ENCODE measurements around the gene PHLDB2. TPM values are rescaled to one million over a fixed set of nuclear protein-coding genes. Genes with fewer than 3 reads are reported as not detected.

Gene PHLDB2
- polyA plus RNA-seq, 1 donor (not counting 4 experiments of a cell fraction or from before 2014, with no cell fraction given): 150 TPM

DNA sequence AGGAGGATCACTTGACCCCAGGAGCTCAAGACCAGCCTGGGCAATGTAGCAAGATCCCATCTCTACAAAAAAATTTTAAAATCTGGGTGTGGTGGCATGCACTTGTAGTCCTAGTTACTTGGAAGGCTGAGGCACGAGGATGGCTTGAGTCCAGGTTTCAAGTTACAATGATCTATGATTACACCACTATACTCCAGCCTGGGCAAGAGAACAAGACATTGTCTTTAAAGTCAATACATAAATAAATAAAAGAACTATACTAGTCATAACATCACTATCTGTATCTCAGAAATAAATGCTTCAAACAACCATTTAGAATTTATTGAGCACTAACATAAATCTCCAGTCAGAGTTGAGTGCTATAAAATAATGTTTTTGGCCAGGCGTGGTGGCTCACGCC lies 8.5 kb upstream of the PHLDB2 start:
- dilution Hi-C loops (cut with MboI; ENCODE audit: extremely low pct_ligation_motif_present, low sequenced_read_pairs): no loop called here
- peak overlapping the region; percentile 24 for H3K27ac ChIP-seq (ENCODE audit: control insufficient read depth, insufficient read depth, low read length)

DNA sequence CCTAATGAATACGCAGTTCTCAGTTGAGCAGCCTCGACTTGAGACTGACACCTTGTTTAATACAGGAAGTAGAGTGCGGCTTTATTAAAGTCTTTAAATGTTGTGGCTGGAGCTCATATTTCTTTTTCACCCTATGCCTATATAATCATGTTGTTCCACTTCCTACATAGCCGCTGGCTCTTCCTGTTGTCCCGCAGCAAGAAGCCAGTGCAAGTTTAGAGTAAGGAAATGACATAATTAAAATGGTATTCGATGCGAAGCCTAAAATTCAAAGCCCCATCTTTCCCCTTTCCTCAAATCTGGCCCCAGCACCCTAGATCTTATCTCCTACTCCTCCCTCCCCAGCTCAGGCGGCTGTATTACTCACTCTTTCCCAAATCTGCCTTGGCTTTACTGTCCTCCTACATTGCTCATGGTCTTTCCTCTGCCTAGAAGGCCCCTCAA lies 7.5 kb upstream of the PHLDB2 start:
- no peaks in the 10 kb centered on the region for H3K36me3 ChIP-seq (ENCODE audit: control insufficient read depth in 2 of 2, extremely low read depth in 1 of 2, insufficient read depth in 2 of 2, low read length in 2 of 2)
- peak overlapping the region; percentile 29 for H3K4me2 ChIP-seq (ENCODE audit: control insufficient read depth, extremely low read depth, insufficient read depth, low read depth, low read length)
- dilution Hi-C loops (cut with MboI; ENCODE audit: extremely low pct_ligation_motif_present, low sequenced_read_pairs): no loop called here
- H3K9me3 ChIP-seq (ENCODE audit: control insufficient read depth, low read depth, low read length): no peaks in the 10 kb centered on the region
- DNase-seq (ENCODE audit: low read depth, low spot score): no peak
- no peaks in the 10 kb centered on the region for H3K27me3 ChIP-seq (ENCODE audit: control insufficient read depth, extremely low read depth, insufficient read depth, low read length)
- peaks cover 40% of the 10 kb centered on the region for H3K4me1 ChIP-seq (ENCODE audit: control insufficient read depth, extremely low read depth, insufficient read depth, low read length)
- no peaks in the 10 kb centered on the region for H4K20me1 ChIP-seq (ENCODE audit: control insufficient read depth, extremely low read depth, insufficient read depth, low read length)
- H3K9ac ChIP-seq (ENCODE audit: control insufficient read depth, extremely low read depth, insufficient read depth, low read length): peak overlapping the region; percentile 4
- no peaks in the 10 kb centered on the region for H3K9me1 ChIP-seq (ENCODE audit: control insufficient read depth, extremely low read depth, insufficient read depth, low read length)
- H3K79me2 ChIP-seq (ENCODE audit: control insufficient read depth, insufficient read depth, low read length): no peaks in the 10 kb centered on the region
- FAIRE-seq: peak; percentile 88
- no peak overlapping the region for H3K4me3 ChIP-seq (ENCODE audit: control insufficient read depth in 2 of 3, extremely low read depth in 1 of 3, insufficient read depth in 2 of 3, low read depth in 1 of 3, low read length in 3 of 3)
- TF ChIP-seq EZH2 (IDR thresholded peaks at IDR 0.05; ENCODE audit: low read length) (no peak), CTCF (optimal IDR thresholded peaks at IDR 0.05 in 1 of 3, IDR thresholded peaks at IDR 0.05 in 1 of 3, conservative IDR thresholded peaks at IDR 0.05 in 1 of 3; ENCODE audit: extremely low read depth in 1 of 3, insufficient read depth in 2 of 3, low read length in 3 of 3) (no peak)
- no peak overlapping the region for H2AFZ ChIP-seq (ENCODE audit: control insufficient read depth, low read length)
- peak overlapping the region; percentile 33 for H3K27ac ChIP-seq (ENCODE audit: control insufficient read depth, insufficient read depth, low read length)

More for the DNA sequence above, 8.5 kb upstream of the PHLDB2 start:
- Histone ChIP-seq H4K20me1 (ENCODE audit: control insufficient read depth, extremely low read depth, insufficient read depth, low read length) (no peaks in the 10 kb centered on the region), H3K79me2 (ENCODE audit: control insufficient read depth, insufficient read depth, low read length) (no peaks in the 10 kb centered on the region), H3K4me1 (ENCODE audit: control insufficient read depth, extremely low read depth, insufficient read depth, low read length) (peaks cover 50% of the 10 kb centered on the region), H3K4me3 (ENCODE audit: control insufficient read depth in 2 of 3, extremely low read depth in 1 of 3, insufficient read depth in 2 of 3, low read depth in 1 of 3, low read length in 3 of 3) (no peak overlapping the region), H3K9me3 (ENCODE audit: control insufficient read depth, low read depth, low read length) (no peaks in the 10 kb centered on the region), H3K27me3 (ENCODE audit: control insufficient read depth, extremely low read depth, insufficient read depth, low read length) (no peaks in the 10 kb centered on the region), H3K36me3 (ENCODE audit: control insufficient read depth in 2 of 2, extremely low read depth in 1 of 2, insufficient read depth in 2 of 2, low read length in 2 of 2) (no peaks in the 10 kb centered on the region), H3K9me1 (ENCODE audit: control insufficient read depth, extremely low read depth, insufficient read depth, low read length) (no peaks in the 10 kb centered on the region), H3K4me2 (ENCODE audit: control insufficient read depth, extremely low read depth, insufficient read depth, low read depth, low read length) (no peak overlapping the region), H3K9ac (ENCODE audit: control insufficient read depth, extremely low read depth, insufficient read depth, low read length) (no peak overlapping the region), H2AFZ (ENCODE audit: control insufficient read depth, low read length) (no peak overlapping the region)
- FAIRE-seq (no peak), DNase-seq (ENCODE audit: low read depth, low spot score) (no peak)
- TF ChIP-seq CTCF (optimal IDR thresholded peaks at IDR 0.05 in 1 of 3, IDR thresholded peaks at IDR 0.05 in 1 of 3, conservative IDR thresholded peaks at IDR 0.05 in 1 of 3; ENCODE audit: extremely low read depth in 1 of 3, insufficient read depth in 2 of 3, low read length in 3 of 3): no peak
- no peak for TF ChIP-seq EZH2 (IDR thresholded peaks at IDR 0.05; ENCODE audit: low read length)

All from keratinocyte (primary cell).